8988T (cell line): ENCODE results near the gene PITPNC1.
"Not testable (repeated sequence)": the region's sequence is repeated elsewhere in the genome, so short reads cannot be mapped to it uniquely, and the experiment has no call there.

Source experiments
- DNase-seq: peaks from one replicate; pipeline ENCODE4 v3.0.0; 2011

Gene PITPNC1

DNA sequence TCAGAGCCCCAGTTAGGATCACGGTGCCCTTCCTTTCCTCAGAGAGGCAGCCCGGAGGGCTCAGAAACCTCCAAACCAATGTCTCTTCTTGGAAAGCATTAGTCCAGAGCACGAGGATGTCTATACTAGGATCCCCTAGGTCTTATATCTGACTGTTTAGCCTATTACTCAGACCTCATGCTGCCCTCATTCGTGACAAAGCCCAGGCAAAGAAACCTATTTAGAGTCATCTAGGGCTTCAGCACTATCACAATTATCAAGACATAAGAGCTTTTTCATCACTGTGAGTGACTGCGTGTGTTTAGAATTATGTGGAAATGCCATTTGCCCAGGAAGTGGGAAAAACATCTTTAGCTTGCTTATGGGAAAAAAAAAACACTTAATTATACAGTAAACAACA, 180.8 kb downstream of the PITPNC1 start:
- no peak for DNase-seq

DNA sequence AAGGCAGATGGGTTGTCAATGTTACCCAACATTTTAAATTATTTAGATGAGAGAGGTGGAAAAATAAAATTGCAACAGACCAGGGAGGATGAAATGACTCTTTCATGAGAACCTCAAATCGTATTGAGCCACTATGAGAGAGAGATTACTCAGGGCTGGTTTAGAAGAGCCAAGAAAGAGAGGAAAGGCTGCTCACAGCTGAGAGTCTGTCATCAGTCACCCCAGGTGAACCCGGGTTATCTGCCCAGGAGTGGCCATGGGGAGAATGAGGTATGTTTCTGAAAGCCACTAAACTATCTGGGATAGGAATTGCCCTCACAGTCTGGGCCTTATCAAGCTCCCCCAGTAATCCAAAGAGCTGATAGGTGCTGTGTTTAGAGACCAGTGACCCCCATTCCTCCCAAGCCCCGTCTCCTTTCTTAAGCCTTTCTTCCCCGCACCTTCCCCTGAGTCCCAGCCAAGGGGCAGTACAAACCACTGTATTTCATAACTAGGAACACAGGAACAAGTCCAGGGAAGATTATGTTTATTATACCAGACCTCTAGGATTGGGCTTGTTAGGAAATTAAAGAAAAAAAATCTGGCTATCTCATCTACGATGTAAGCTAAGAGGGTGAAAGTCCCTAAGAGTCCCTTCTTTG, 181.8 kb downstream of the PITPNC1 start:
- no peak for DNase-seq

- DNase-seq: no peak
Measured at GRCh38 chr17:67559381-67559966, 182.4 kb downstream of the PITPNC1 start.

GRCh38 chr17:67562005-67562404, 184.9 kb downstream of the PITPNC1 start:
- no peak for DNase-seq

GRCh38 chr17:67563692-67564228, 186.7 kb downstream of the PITPNC1 start:
- DNase-seq: no peak

DNA sequence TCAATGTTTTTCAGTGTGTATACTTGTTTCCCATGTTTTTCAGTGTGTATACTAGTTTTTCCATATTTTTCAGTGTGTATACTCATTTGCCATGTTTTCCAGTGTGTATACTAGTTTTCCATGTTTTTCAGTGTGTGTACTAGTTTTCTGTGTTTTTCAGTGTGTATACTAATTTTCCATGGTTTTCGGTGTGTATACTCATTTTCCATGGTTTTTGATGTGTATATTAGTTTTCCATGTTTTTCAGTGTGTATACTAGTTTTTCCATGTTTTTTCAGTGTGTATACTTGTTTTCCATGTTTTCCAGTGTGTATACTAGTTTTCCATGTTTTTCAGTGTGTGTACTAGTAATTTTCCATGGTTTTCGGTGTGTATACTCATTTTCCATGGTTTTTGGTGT, 188.0 kb downstream of the PITPNC1 start:
- no peak for DNase-seq

- no peak for DNase-seq
Measured at GRCh38 chr17:67566656-67567055, 189.6 kb downstream of the PITPNC1 start.

GRCh38 chr17:67569015-67569451, 192.0 kb downstream of the PITPNC1 start:
- no peak for DNase-seq

- DNase-seq: no peak
Measured at GRCh38 chr17:67569873-67570272, 192.8 kb downstream of the PITPNC1 start.

DNA sequence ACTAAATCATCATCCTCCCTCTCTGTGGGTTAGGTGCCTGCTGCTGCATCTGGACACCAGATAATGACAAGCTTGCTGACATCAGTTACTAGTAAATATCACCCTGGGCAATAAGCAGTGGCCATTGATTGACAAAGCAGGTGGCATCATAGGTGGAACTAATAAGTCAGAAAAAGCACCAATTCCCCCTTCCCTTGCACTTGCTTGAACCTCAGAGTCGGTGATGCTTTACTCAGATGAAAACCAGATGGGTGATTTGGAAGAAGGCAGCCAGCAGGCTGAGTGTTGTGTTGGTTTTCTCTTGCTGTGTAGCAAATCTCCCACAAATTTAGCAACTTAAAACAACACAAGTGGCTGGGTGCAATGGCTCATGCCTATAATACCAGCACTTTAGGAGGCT, 193.7 kb downstream of the PITPNC1 start:
- DNase-seq: no peak

DNA sequence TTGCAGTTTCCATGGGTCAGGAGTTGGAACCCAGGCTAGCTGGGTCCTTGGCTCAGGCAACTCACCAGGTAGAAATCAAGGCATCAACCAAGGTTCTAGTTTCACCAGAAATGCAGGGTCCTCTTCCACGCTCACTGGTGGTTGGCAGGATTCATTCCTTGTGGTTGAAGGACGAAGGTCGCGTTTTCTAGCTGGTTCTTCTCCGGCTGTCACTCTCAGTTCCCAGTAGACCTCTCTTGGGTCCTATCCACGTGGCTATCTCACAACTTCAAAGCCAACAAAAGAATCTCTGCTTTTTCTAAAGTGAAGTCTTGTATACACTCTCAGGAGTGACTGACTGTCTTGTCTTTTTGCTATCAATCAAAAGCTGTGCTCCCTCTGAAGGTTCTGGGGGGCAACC, 194.4 kb downstream of the PITPNC1 start:
- no peak for DNase-seq

GRCh38 chr17:67573987-67574657, 197.0 kb downstream of the PITPNC1 start:
- no peak for DNase-seq

- no peak for DNase-seq
Measured at GRCh38 chr17:67574658-67575293, 197.7 kb downstream of the PITPNC1 start.

DNA sequence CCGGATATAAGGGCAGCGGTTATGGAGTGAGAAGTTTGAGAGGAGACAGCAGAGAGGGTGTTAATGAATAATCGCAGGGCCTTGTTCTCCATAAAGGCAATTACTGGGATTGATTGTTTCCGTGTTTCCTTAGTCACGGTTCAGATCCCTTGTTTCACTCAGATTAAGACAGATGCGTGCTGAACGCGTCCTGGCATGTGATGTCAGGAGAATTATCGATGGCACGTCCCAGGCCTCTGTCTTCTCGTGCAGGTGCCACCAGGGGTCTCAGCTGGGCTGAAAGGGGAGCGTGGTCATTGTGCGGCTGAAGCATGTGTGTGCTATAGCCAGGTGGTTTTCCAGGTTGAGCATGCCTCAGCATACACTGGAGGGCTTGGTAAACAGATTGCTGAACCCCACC, 198.2 kb downstream of the PITPNC1 start:
- no peak for DNase-seq

GRCh38 chr17:67576471-67577115, 199.5 kb downstream of the PITPNC1 start:
- DNase-seq: no peak

GRCh38 chr17:67577429-67578141, 200.5 kb downstream of the PITPNC1 start:
- no peak for DNase-seq

DNA sequence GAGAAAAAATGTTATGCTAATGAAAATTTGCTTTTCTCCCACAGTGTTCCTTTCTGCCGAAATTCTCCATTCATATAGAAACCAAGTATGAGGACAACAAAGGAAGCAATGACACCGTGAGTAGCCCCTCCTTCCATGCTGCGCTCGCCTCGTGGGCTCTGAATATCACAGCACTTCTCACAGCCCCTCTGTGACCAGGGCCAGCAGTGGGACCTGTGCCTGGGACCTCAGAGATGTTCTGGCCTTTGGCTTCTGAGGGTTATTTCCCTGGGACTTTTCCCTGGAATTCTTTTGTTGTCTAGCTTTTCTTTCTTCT, 201.0 kb downstream of the PITPNC1 start:
- DNase-seq: no peak

- DNase-seq: not testable (repeated sequence)
Measured at GRCh38 chr17:67578679-67579405, 201.8 kb downstream of the PITPNC1 start.

DNA sequence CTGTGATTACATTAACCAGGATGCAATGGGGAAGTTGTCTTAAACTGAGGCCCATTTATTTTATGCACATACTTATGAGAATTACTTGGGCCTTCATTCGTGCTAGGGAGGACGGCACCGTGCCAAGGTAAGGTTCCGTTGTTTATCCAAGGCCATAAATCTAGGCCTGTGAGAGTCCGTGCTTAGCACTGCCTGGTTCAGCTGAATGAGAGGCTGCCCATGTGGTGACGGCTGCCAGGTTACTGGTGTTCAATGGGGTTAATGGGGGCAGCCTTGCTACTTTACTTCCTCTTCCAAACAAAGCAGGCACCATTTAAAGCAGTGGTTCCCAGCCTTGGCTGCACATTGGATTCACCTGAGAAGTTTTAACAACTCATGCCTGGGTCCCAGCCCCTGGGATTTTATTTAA, 205.6 kb downstream of the PITPNC1 start:
- no peak for DNase-seq

DNA sequence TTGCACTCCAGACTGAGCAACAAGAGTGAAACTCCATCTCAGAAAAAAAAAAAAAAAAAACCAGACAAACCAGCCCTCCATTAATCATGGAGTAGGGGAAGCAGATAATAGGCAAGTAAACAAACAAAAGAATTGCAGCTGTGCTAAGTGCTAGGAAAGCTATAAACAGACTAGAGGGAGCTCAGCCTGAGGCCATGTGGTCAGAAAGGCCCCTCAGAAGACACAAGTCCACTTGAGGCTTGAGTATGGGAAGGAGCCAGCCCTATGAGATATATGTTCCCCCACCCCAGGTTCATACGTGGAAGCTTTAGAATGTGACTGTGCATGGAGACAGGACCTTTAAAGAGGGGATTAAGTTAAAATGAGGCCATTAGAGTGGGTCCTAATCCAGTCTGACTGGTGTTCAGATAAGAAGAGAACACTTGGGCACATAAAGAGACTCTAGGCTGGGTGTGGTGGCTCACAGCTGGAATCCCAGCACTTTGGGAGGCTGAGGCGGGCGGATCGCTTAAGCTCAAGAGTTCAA, 208.1 kb downstream of the PITPNC1 start:
- DNase-seq: no peak

GRCh38 chr17:67588326-67588725, 211.2 kb downstream of the PITPNC1 start:
- DNase-seq: no peak
